Astrocyte (in vitro differentiated cells and primary cell): ENCODE data around the gene PPP2R2D.

Experiments
- CTCF ChIP-seq: IDR thresholded peaks from 2 replicates; pipeline ENCODE4 v1.5.1; 2011; ENCODE audit warnings: low read depth, mild to moderate bottlenecking, inconsistent platforms, low read length, moderate library complexity; ENCODE audit not compliant: insufficient read depth
- EZH2 ChIP-seq: IDR thresholded peaks from 2 replicates; pipeline ENCODE4 v1.6.1; 2012; ENCODE audit warnings: mild to moderate bottlenecking, low read length, inconsistent platforms; ENCODE audit not compliant: insufficient read depth

DNA sequence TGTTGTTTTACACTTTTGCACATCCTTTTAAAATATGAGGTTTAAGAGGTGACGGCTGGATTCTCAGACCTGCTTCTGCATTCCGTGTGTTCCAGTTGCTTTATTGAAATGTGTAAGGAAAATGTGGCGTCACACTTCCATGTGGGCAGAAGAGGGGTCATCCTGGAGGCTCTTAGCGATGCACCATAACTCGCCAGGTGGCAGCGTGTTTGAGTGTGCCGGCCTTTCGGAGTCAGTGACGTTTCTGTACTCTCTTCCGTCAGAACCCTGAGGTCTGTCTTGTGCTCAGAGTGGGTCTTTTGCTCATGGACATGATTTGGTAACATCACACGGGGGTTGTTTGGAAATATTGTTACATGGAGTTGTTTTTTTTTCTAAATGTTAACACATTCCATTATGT lies 9.1 kb downstream of the PPP2R2D start:
- TF ChIP-seq CTCF: no peak
- no peak for TF ChIP-seq EZH2
